ENCODE data around the gene HLA-DPA1.
"Not testable (repeated sequence)": the region's sequence is repeated elsewhere in the genome, so short reads cannot be mapped to it uniquely, and the experiment has no call there.

Gene HLA-DPA1

GRCh38 chr6:33066917-33067521 lies 6.4 kb downstream of the HLA-DPA1 start:
- Mint-ChIP-seq H3K27ac (no peak overlapping the region), H3K36me3 (ENCODE audit: low read depth) (no peaks in the 10 kb centered on the region), H3K9me3 (peaks cover 10% of the 10 kb centered on the region), H3K4me3 (no peak overlapping the region), H3K4me1 (no peaks in the 10 kb centered on the region), H3K27me3 (ENCODE audit: low read depth) (peaks cover 17% of the 10 kb centered on the region)
- no peak for TF ChIP-seq CTCF (IDR thresholded peaks at IDR 0.05; ENCODE audit: unreplicated experiment in 3 of 3)

GRCh38 chr6:33065312-33065711 lies 8.1 kb downstream of the HLA-DPA1 start:
- TF ChIP-seq CTCF (IDR thresholded peaks at IDR 0.05; ENCODE audit: unreplicated experiment in 3 of 3) = no peak
- H3K4me1 Mint-ChIP-seq = no peaks in the 10 kb centered on the region
- no peak overlapping the region for H3K27ac Mint-ChIP-seq
- H3K4me3 Mint-ChIP-seq = no peak overlapping the region
- peaks cover 10% of the 10 kb centered on the region for H3K9me3 Mint-ChIP-seq
- no peaks in the 10 kb centered on the region for H3K36me3 Mint-ChIP-seq (ENCODE audit: low read depth)
- peaks cover 8% of the 10 kb centered on the region for H3K27me3 Mint-ChIP-seq (ENCODE audit: low read depth)

- peaks cover 8% of the 10 kb centered on the region for H3K27me3 Mint-ChIP-seq (ENCODE audit: low read depth)
- H3K4me3 Mint-ChIP-seq = no peak overlapping the region
- no peaks in the 10 kb centered on the region for H3K4me1 Mint-ChIP-seq
- no peak overlapping the region for H3K27ac Mint-ChIP-seq
- H3K36me3 Mint-ChIP-seq (ENCODE audit: low read depth) = no peaks in the 10 kb centered on the region
- TF ChIP-seq CTCF (IDR thresholded peaks at IDR 0.05; ENCODE audit: unreplicated experiment in 3 of 3) = no peak
- peaks cover 10% of the 10 kb centered on the region for H3K9me3 Mint-ChIP-seq
These were observed 8.7 kb downstream of the HLA-DPA1 start for GRCh38 chr6:33064723-33065122.

GRCh38 chr6:33063435-33063834 lies 10.0 kb downstream of the HLA-DPA1 start:
- H3K4me3 Mint-ChIP-seq; H3K27ac Mint-ChIP-seq; H3K4me1 Mint-ChIP-seq; H3K36me3 Mint-ChIP-seq (ENCODE audit: low read depth): not testable (repeated sequence)
- peaks cover 10% of the 10 kb centered on the region for H3K27me3 Mint-ChIP-seq (ENCODE audit: low read depth)
- H3K9me3 Mint-ChIP-seq = peaks cover 10% of the 10 kb centered on the region

DNA sequence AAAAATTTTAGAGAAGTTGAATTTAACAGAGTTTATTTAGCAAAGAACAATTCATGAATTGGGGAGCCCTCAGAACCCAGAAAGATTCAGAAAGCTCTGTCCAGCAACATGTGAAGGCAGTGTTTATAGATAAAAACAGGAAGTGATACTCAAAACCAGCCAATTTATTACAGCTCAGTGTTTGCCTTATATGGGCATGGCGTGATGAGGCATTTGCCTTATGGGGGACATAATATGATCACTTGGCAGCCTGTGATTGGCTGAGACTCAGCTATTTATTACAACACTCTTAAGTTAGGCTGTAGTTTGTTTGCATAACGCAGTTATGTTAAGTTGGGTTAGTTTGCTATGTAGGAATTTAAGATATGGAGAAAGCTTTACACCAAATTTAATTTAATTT lies 11.5 kb downstream of the HLA-DPA1 start:
- no peak overlapping the region for H3K27ac Mint-ChIP-seq
- no peaks in the 10 kb centered on the region for H3K36me3 Mint-ChIP-seq (ENCODE audit: low read depth)
- peaks cover 10% of the 10 kb centered on the region for H3K9me3 Mint-ChIP-seq
- no peaks in the 10 kb centered on the region for H3K4me1 Mint-ChIP-seq
- no peak overlapping the region for H3K4me3 Mint-ChIP-seq
- peaks cover 13% of the 10 kb centered on the region for H3K27me3 Mint-ChIP-seq (ENCODE audit: low read depth)
- TF ChIP-seq CTCF (IDR thresholded peaks at IDR 0.05; ENCODE audit: unreplicated experiment in 3 of 3) = no peak

DNA sequence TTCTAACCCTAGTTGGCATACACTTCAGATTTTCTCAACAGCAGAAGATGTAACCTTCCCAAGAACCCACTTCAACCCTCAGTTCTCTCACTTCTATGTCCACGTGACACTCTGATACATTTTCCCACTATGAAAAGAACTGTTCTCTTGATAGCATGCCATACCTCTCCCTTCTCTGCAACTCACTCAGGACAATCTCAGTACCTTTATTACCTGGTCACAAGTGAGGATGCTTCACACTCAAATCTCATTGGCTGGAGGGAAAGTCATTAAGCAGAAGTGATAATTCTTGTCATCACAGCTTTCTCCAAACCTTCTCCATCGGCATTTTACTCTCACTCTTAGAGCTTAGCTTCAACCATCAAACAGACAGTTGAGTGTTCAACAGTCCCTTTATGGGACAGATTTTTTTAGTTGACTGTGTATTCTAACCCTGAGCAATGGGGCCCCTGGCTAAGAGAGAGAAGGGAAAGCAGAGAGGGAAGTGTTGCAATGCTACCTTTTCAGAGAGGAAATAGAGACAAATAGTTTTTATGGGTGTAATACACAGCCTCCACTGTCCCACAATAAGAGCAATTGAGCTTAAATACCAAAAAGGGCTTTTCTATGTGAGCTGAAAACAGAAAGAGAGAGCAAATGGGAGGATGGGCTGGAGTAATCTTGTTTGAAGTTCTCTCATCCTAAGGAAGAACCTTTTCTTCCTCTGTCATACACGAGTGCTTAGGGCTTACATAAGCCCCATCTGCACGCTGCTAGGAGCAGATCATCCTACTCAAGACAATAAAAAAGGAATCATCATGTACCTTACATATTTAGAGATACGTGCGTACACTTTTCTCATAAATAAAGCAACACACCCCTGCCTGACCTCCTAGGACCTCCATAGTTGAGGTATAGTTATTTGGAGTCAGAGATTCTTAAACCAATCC lies 16.0 kb downstream of the HLA-DPA1 start:
- TF ChIP-seq CTCF (IDR thresholded peaks at IDR 0.05; ENCODE audit: unreplicated experiment in 3 of 3) = no peak
- no peaks in the 10 kb centered on the region for H3K4me1 Mint-ChIP-seq
- peaks cover 12% of the 10 kb centered on the region for H3K9me3 Mint-ChIP-seq
- no peaks in the 10 kb centered on the region for H3K36me3 Mint-ChIP-seq (ENCODE audit: low read depth)
- peaks cover 10% of the 10 kb centered on the region for H3K27me3 Mint-ChIP-seq (ENCODE audit: low read depth)
- no peak overlapping the region for H3K4me3 Mint-ChIP-seq
- H3K27ac Mint-ChIP-seq = no peak overlapping the region

Data from nephron (organoid).